Nephron progenitor cell (in vitro differentiated cells): Measurements from ENCODE around the gene NCF2.
A peak's percentile ranks its signal among the peaks of the same experiment; 100 is the strongest.
"Not testable (repeated sequence)": the region's sequence is repeated elsewhere in the genome, so short reads cannot be mapped to it uniquely, and the experiment has no call there.

Experiments
- DNase-seq: peaks from one replicate; pipeline ENCODE4 v3.0.0; 2021
- H3K27ac Mint-ChIP-seq: 2 replicates; pipeline ENCODE4 v1.8.0; 2021; ENCODE audit warnings: mild to moderate bottlenecking, moderate library complexity, mixed read lengths
- H3K27me3 Mint-ChIP-seq: 2 replicates; pipeline ENCODE4 v1.8.0; 2021; ENCODE audit warnings: mild to moderate bottlenecking, low read depth, mixed read lengths; ENCODE audit not compliant: poor library complexity
- H3K36me3 Mint-ChIP-seq: 2 replicates; pipeline ENCODE4 v1.8.0; 2021; ENCODE audit warnings: low read depth, mixed read lengths
- H3K4me1 Mint-ChIP-seq: 2 replicates; pipeline ENCODE4 v1.8.0; 2021; ENCODE audit warnings: mixed read lengths
- H3K4me3 Mint-ChIP-seq: 2 replicates; pipeline ENCODE4 v1.8.0; 2021; ENCODE audit warnings: mild to moderate bottlenecking, moderate library complexity, mixed read lengths
- H3K9me3 Mint-ChIP-seq: 2 replicates; pipeline ENCODE4 v1.8.0; 2021; ENCODE audit warnings: mild to moderate bottlenecking, moderate library complexity, mixed read lengths
- CTCF ChIP-seq: fragments of 200-600 bp; sonication (generic); IDR thresholded peaks from 2 replicates; pipeline ENCODE4 v1.5.0; 2021; ENCODE audit warnings: antibody characterized with exemption

Gene NCF2

GRCh38 chr1:183630748-183631147 lies 40.5 kb upstream of the NCF2 start:
- peaks cover 33% of the 10 kb centered on the region for H3K36me3 Mint-ChIP-seq
- no peaks in the 10 kb centered on the region for H3K9me3 Mint-ChIP-seq
- H3K27me3 Mint-ChIP-seq: no peaks in the 10 kb centered on the region
- H3K4me3 Mint-ChIP-seq: no peak overlapping the region
- H3K4me1 Mint-ChIP-seq: peaks cover 39% of the 10 kb centered on the region
- no peak for DNase-seq
- no peak for TF ChIP-seq CTCF
- peak overlapping the region; percentile 56 for H3K27ac Mint-ChIP-seq

GRCh38 chr1:183628537-183628936 lies 38.3 kb upstream of the NCF2 start:
- no peak for DNase-seq
- H3K36me3 Mint-ChIP-seq: peaks cover 33% of the 10 kb centered on the region
- H3K9me3 Mint-ChIP-seq: no peaks in the 10 kb centered on the region
- TF ChIP-seq CTCF: no peak
- H3K27ac Mint-ChIP-seq: no peak overlapping the region
- H3K27me3 Mint-ChIP-seq: no peaks in the 10 kb centered on the region
- H3K4me3 Mint-ChIP-seq: no peak overlapping the region
- H3K4me1 Mint-ChIP-seq: peaks cover 25% of the 10 kb centered on the region

- not testable (repeated sequence) for H3K9me3 Mint-ChIP-seq
Measured at GRCh38 chr1:183626236-183626635, 36.0 kb upstream of the NCF2 start.

GRCh38 chr1:183622884-183623785 lies 32.9 kb upstream of the NCF2 start:
- H3K27ac Mint-ChIP-seq: peak overlapping the region; percentile 9
- peak; percentile 34 for DNase-seq
- TF ChIP-seq CTCF: peak; percentile 69
- H3K9me3 Mint-ChIP-seq: no peaks in the 10 kb centered on the region
- no peaks in the 10 kb centered on the region for H3K27me3 Mint-ChIP-seq
- H3K36me3 Mint-ChIP-seq: peaks cover 2% of the 10 kb centered on the region
- peaks cover 9% of the 10 kb centered on the region for H3K4me1 Mint-ChIP-seq
- no peak overlapping the region for H3K4me3 Mint-ChIP-seq

More at GRCh38 chr1:183626236-183626635, 36.0 kb upstream of the NCF2 start:
- DNase-seq, H3K27ac Mint-ChIP-seq, H3K4me3 Mint-ChIP-seq, H3K27me3 Mint-ChIP-seq: not testable (repeated sequence)
- Mint-ChIP-seq H3K36me3 (peaks cover 29% of the 10 kb centered on the region), H3K4me1 (peaks cover 17% of the 10 kb centered on the region)

GRCh38 chr1:183622013-183622412 lies 31.8 kb upstream of the NCF2 start:
- peaks cover 9% of the 10 kb centered on the region for H3K4me1 Mint-ChIP-seq
- DNase-seq: no peak
- H3K27me3 Mint-ChIP-seq: no peaks in the 10 kb centered on the region
- H3K36me3 Mint-ChIP-seq: no peaks in the 10 kb centered on the region
- no peak overlapping the region for H3K27ac Mint-ChIP-seq
- TF ChIP-seq CTCF: no peak
- no peaks in the 10 kb centered on the region for H3K9me3 Mint-ChIP-seq
- H3K4me3 Mint-ChIP-seq: no peak overlapping the region

- TF ChIP-seq CTCF: no peak
- DNase-seq: no peak
- Mint-ChIP-seq H3K4me3 (no peak overlapping the region), H3K27ac (no peak overlapping the region), H3K9me3 (no peaks in the 10 kb centered on the region), H3K4me1 (peaks cover 9% of the 10 kb centered on the region), H3K36me3 (no peaks in the 10 kb centered on the region), H3K27me3 (no peaks in the 10 kb centered on the region)
Measured at GRCh38 chr1:183620311-183620710, 30.1 kb upstream of the NCF2 start.
